IMR-90 (cell line): Measurements from ENCODE around the gene HSPH1. TPM values are rescaled to one million over a fixed set of nuclear protein-coding genes. Genes with fewer than 3 reads are reported as not detected.

ENCODE experiments used
- ATAC-seq: fragments of 200-7000 bp; cut with Tn5 transposase; 2 replicates; pipeline ENCODE4 v1.9.1; 2020; ENCODE audit warnings: low read depth, mild to moderate bottlenecking, moderate library complexity
- BruUV-seq: library from RNA; stranded (reverse); fragments of 400-500 nt; replicated peaks from 2 replicates; lab custom pipeline; 2021; lab: Mats Ljungman, UMichigan
- CTCF ChIA-PET: fragments of 300-600 bp; formaldehyde crosslinking; extraction: SDS; loops from one replicate; lab custom pipeline; 2021; ENCODE audit warnings: antibody characterized with exemption; lab: Yijun Ruan, JAX
- POLR2A ChIA-PET: fragments of 300-600 bp; sonication (Branson Sonifier 250); formaldehyde crosslinking; loops from one replicate; lab custom pipeline; 2022; ENCODE audit warnings: antibody characterized with exemption; ENCODE audit not compliant: unreplicated experiment; lab: Charles Lee
- DNase-seq: peaks from one replicate; pipeline ENCODE4 v3.0.0; 2013
- H2AFZ ChIP-seq: replicated peaks from 2 replicates; pipeline ENCODE3; 2013; ENCODE audit warnings: low read length, mild to moderate bottlenecking; ENCODE audit not compliant: poor library complexity
- H2AK5ac ChIP-seq: 2 replicates; pipeline ENCODE4 v1.6.1; 2013; ENCODE audit warnings: low read depth, low read length, inconsistent platforms
- H2AK9ac ChIP-seq: replicated peaks from 2 replicates; pipeline ENCODE3; 2013; ENCODE audit warnings: mild to moderate bottlenecking, low read depth, low read length, moderate library complexity; ENCODE audit not compliant: poor library complexity
- H2BK120ac ChIP-seq: 2 replicates; pipeline ENCODE4 v1.6.1; 2013; ENCODE audit warnings: low read depth, low read length, inconsistent platforms
- H2BK15ac ChIP-seq: 3 replicates; pipeline ENCODE4 v1.6.1; 2013; ENCODE audit warnings: low read depth, low read length, inconsistent platforms
- H2BK20ac ChIP-seq: 2 replicates; pipeline ENCODE4 v1.6.1; 2013; ENCODE audit warnings: low read depth, mild to moderate bottlenecking, inconsistent platforms, low read length, moderate library complexity
- H2BK5ac ChIP-seq: 2 replicates; pipeline ENCODE4 v1.6.1; 2013; ENCODE audit warnings: mild to moderate bottlenecking, low read depth, low read length, inconsistent platforms; ENCODE audit not compliant: poor library complexity, severe bottlenecking
- H3K14ac ChIP-seq: replicated peaks from 2 replicates; pipeline ENCODE4 v1.6.1; 2013; ENCODE audit warnings: low read depth, low read length, inconsistent platforms
- H3K18ac ChIP-seq: 2 replicates; pipeline ENCODE4 v1.6.1; 2013; ENCODE audit warnings: low read depth, low read length, control low read depth
- H3K23ac ChIP-seq: 2 replicates; pipeline ENCODE4 v1.6.1; 2013; ENCODE audit warnings: low read depth, low read length, inconsistent platforms
- H3K27ac ChIP-seq: 2 replicates; pipeline ENCODE4 v1.5.1; 2013; ENCODE audit warnings: mild to moderate bottlenecking, control low read depth, low read length; ENCODE audit not compliant: insufficient read depth
- H3K27me3 ChIP-seq: 2 replicates; pipeline ENCODE4 v1.6.1; 2013; ENCODE audit warnings: low read length; ENCODE audit not compliant: control insufficient read depth, insufficient read depth
- H3K36me3 ChIP-seq: 2 replicates; pipeline ENCODE4 v1.6.1; 2013; ENCODE audit warnings: low read length, mixed read lengths; ENCODE audit not compliant: control insufficient read depth, insufficient read depth
- H3K4ac ChIP-seq: 2 replicates; pipeline ENCODE4 v1.6.1; 2013; ENCODE audit warnings: low read depth, low read length, inconsistent platforms
- H3K4me1 ChIP-seq: 2 replicates; pipeline ENCODE4 v1.6.1; 2013; ENCODE audit warnings: low read length, mixed read lengths; ENCODE audit not compliant: control insufficient read depth, insufficient read depth
- H3K4me2 ChIP-seq: 2 replicates; pipeline ENCODE4 v1.6.1; 2013; ENCODE audit warnings: low read depth, mild to moderate bottlenecking, control low read depth, low read length, moderate library complexity
- H3K4me3 ChIP-seq: 2 replicates; pipeline ENCODE4 v1.5.1; 2013; ENCODE audit warnings: low read depth, mild to moderate bottlenecking, control low read depth, low read length, moderate library complexity; ENCODE audit not compliant: insufficient read depth
- H3K56ac ChIP-seq: 2 replicates; pipeline ENCODE4 v1.6.1; 2013; ENCODE audit warnings: low read length, inconsistent platforms; ENCODE audit not compliant: insufficient read depth; ENCODE audit errors: extremely low read depth
- H3K79me1 ChIP-seq, 2 experiments: 2 replicates each; pipeline ENCODE4 v1.6.1; 2013; ENCODE audit warnings: low read length in 2 of 2, inconsistent platforms in 1 of 2, low read depth in 1 of 2
- H3K9ac ChIP-seq: 2 replicates; pipeline ENCODE4 v1.6.1; 2013; ENCODE audit warnings: low read depth, low read length, control low read depth
- H3K9me1 ChIP-seq: 2 replicates; pipeline ENCODE4 v1.6.1; 2013; ENCODE audit warnings: low read length, inconsistent platforms; ENCODE audit not compliant: insufficient read depth
- H3K9me3 ChIP-seq: 2 replicates; pipeline ENCODE4 v1.6.1; 2013; ENCODE audit warnings: low read length; ENCODE audit not compliant: control insufficient read depth, insufficient read depth
- H4K20me1 ChIP-seq: 2 replicates; pipeline ENCODE4 v1.6.1; 2013; ENCODE audit warnings: low read length, inconsistent platforms; ENCODE audit not compliant: insufficient read depth
- H4K5ac ChIP-seq: 2 replicates; pipeline ENCODE4 v1.6.1; 2013; ENCODE audit warnings: mild to moderate bottlenecking, low read depth, low read length, control low read depth
- H4K8ac ChIP-seq, 2 experiments: 2 replicates each; pipeline ENCODE4 v1.6.1; 2013; ENCODE audit warnings: low read depth in 2 of 2, low read length in 2 of 2, control low read depth in 1 of 2, inconsistent platforms in 1 of 2
- H4K91ac ChIP-seq: 2 replicates; pipeline ENCODE4 v1.6.1; 2013; ENCODE audit warnings: low read depth, low read length, inconsistent platforms; ENCODE audit not compliant: insufficient read depth
- MAFK ChIP-seq: IDR thresholded peaks from 2 replicates; pipeline ENCODE4 v1.6.1; 2012; ENCODE audit warnings: low read depth, low read length, improper control_type of control experiment
- RAD21 ChIP-seq: IDR thresholded peaks from 2 replicates; pipeline ENCODE4 v1.6.1; 2012; ENCODE audit warnings: low read length, improper control_type of control experiment
- WGBS, 2 experiments: methylation state at CpG; one replicate each; pipeline versions ENCODE4 v1.1.5 to v1.1.7; 2013; ENCODE audit warnings: missing lambda C conversion rate in 2 of 2; ENCODE audit not compliant: insufficient read length in 1 of 2; ENCODE audit errors: extremely low coverage in 2 of 2; 5-methylcytosine and 5-hydroxymethylcytosine counted together
- dilution Hi-C: fragments of 300-500 bp; cut with HindIII; formaldehyde crosslinking; loops from one replicate; pipeline ENCODE4 v1.14.3; 2018; ENCODE audit warnings: low sequenced_read_pairs; ENCODE audit not compliant: unreplicated experiment
- in situ Hi-C: fragments of 300-500 bp; cut with MboI; formaldehyde crosslinking; loops from 3 replicates; pipeline ENCODE4 v1.14.3; 2019; ENCODE audit warnings: low sequenced_read_pairs, inconsistent platforms, mixed read lengths
- intact Hi-C: fragments of 100-400 bp; cut with micrococcal nuclease; formaldehyde crosslinking; loops from 2 replicates; pipeline ENCODE4 v1.10.0; 2022
- polyA plus RNA-seq, 3 experiments: library from polyadenylated mRNA; depleted of rRNA; stranded (reverse); fragments of >200 nt; gene quantifications; 2 replicates each; pipeline ENCODE4 v1.2.3, GENCODE V29; 2012; ENCODE audit warnings: low replicate concordance in 1 of 3
- total RNA-seq: library from RNA; depleted of rRNA; stranded (reverse); fragments of >200 nt; gene quantifications from 2 replicates; pipeline ENCODE4 v1.2.3, GENCODE V29; 2012

The HSPH1 gene
- total and polyA plus RNA-seq, 2 of the 4 experiments (the other 2 are of a cell fraction): 36.8 to 40.3 TPM

DNA sequence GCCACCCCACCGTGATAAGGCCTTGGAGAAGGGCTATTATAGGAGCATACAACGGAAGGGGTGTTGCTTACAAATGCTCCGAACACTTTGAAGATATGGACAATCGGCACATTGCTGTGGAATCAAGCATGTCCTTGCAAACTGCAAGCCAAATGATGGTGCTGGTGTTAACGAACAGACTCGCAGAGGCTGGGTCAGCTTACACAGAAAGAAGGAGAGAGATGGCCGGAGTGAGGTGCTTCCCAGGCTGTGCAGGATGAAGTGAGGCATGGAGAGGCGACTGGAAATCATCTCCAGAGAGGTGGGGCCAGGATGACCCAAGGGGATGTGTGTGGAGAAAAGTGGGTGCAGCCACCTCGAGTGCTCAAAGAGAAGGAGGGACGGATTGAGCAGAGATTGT is 42.2 kb downstream of the HSPH1 start:
- intact Hi-C loops (no loop called here), in situ Hi-C loops (no loop called here), dilution Hi-C loops (no loop called here)
- no peak overlapping the region for H3K27ac ChIP-seq
- H3K4me3 ChIP-seq: no peak overlapping the region
- H4K8ac ChIP-seq: no peak overlapping the region
- H3K18ac ChIP-seq: no peak overlapping the region
- H2AK5ac ChIP-seq: no peak overlapping the region
- TF ChIP-seq MAFK (no peak), RAD21 (no peak)
- no peak overlapping the region for H3K14ac ChIP-seq
- H3K23ac ChIP-seq: no peak overlapping the region
- no peak overlapping the region for H3K4ac ChIP-seq
- no peak for DNase-seq
- H3K27me3 ChIP-seq: peaks cover 85% of the 10 kb centered on the region
- ATAC-seq: no peak
- H3K9me3 ChIP-seq: no peaks in the 10 kb centered on the region
- H4K91ac ChIP-seq: no peak overlapping the region
- 70% methylated on average over 7 of the region's 10 CpGs; no CpG with 5 or more reads in 1 of the 2 experiments for WGBS, 2 experiments
- no peak overlapping the region for H2AK9ac ChIP-seq
- no peaks in the 10 kb centered on the region for H3K36me3 ChIP-seq
- no peak overlapping the region for H2BK120ac ChIP-seq
- H3K4me2 ChIP-seq: no peak overlapping the region
- no peak overlapping the region for H2AFZ ChIP-seq
- no peak overlapping the region for H3K56ac ChIP-seq
- ChIA-PET POLR2A (no interaction called here), CTCF (no interaction called here)
- no peak overlapping the region for H4K5ac ChIP-seq
- H3K9me1 ChIP-seq: no peaks in the 10 kb centered on the region
- no TSS peak for BruUV-seq
- no peak overlapping the region for H2BK15ac ChIP-seq
- no peaks in the 10 kb centered on the region for H4K20me1 ChIP-seq
- no peak overlapping the region for H2BK5ac ChIP-seq
- no peaks in the 10 kb centered on the region for H3K79me1 ChIP-seq
- no peak overlapping the region for H2BK20ac ChIP-seq
- H3K9ac ChIP-seq: no peak overlapping the region
- H3K4me1 ChIP-seq: no peaks in the 10 kb centered on the region; the same call in 1 of the 2 replicates
